SKM-1 (cell line): ENCODE data around the gene BFAR.
"Not testable (repeated sequence)": the region's sequence is repeated elsewhere in the genome, so short reads cannot be mapped to it uniquely, and the experiment has no call there.

Experiments
- DNase-seq: peaks from one replicate; lab custom pipeline; 2025; ENCODE audit not compliant: unreplicated experiment; lab: John Stamatoyannopoulos, UW

The BFAR gene

GRCh38 chr16:14685870-14686793 is 53.4 kb downstream of the BFAR start:
- DNase-seq = not testable (repeated sequence)

- DNase-seq = not testable (repeated sequence)
These were observed 61.4 kb downstream of the BFAR start, which contains the start of gene PLA2G10 for GRCh38 chr16:14694129-14694528. PLA2G10 (minus strand) TSS chr16:14694308; CDS start chr16:14694229, 79 bp downstream.

- DNase-seq = not testable (repeated sequence)
These were observed 69.1 kb downstream of the BFAR start for GRCh38 chr16:14701859-14702258.

- not testable (repeated sequence) for DNase-seq
These were observed 69.9 kb downstream of the BFAR start for GRCh38 chr16:14702672-14703071.

GRCh38 chr16:14703156-14704011 is 70.6 kb downstream of the BFAR start, which contains the start of gene NPIPA3:
NPIPA3 (plus strand) TSS chr16:14703411; CDS start chr16:14708944, 5,533 bp downstream.
- not testable (repeated sequence) for DNase-seq
